Breast epithelium (tissue), 4 donors: ENCODE results near the gene C21orf91. TPM values are rescaled to one million over a fixed set of nuclear protein-coding genes. Genes with fewer than 3 reads are reported as not detected.
A peak's percentile ranks its signal among the peaks of the same experiment; 100 is the strongest.

ENCODE experiments used
- DNase-seq, 2 donors: peaks; one replicate each; pipeline ENCODE4 v3.0.0-alpha.2; 2019; ENCODE audit warnings: low spot score in 2 of 2
- H3K27ac ChIP-seq, 2 donors: fragments of 200-600 bp; sonication (generic) in 1 of 2; one replicate each; pipeline ENCODE4 v1.5.1; 2016 to 2019; ENCODE audit warnings: mild to moderate bottlenecking in 1 of 2
- H3K27me3 ChIP-seq, 2 donors: fragments of 200-600 bp; sonication (generic) in 1 of 2; one replicate each; pipeline versions ENCODE4 v1.5.1 to v1.6.0; 2017 to 2019; ENCODE audit warnings: control low read depth in 1 of 2, mild to moderate bottlenecking in 1 of 2
- H3K36me3 ChIP-seq: fragments of 200-600 bp; one replicate; pipeline ENCODE4 v1.5.1; 2019
- H3K4me1 ChIP-seq, 2 donors: fragments of 200-600 bp; sonication (generic); one replicate each; pipeline ENCODE4 v1.5.1; 2016 to 2019; ENCODE audit warnings: control low read depth in 1 of 2
- H3K4me3 ChIP-seq, 3 donors: fragments of 200-600 bp; sonication (generic); 1 replicate in 2 of 3; 2 replicates in 1 of 3; pipeline ENCODE4 v1.5.1; 2016 to 2019; ENCODE audit warnings: mild to moderate bottlenecking in 3 of 3, moderate library complexity in 2 of 3
- H3K9me3 ChIP-seq, 2 donors: fragments of 200-600 bp; sonication (generic) in 1 of 2; one replicate each; pipeline ENCODE4 v1.5.1; 2016 to 2019; ENCODE audit warnings: control low read depth in 1 of 2
- CTCF ChIP-seq, 3 donors: fragments of 450-650 bp; IDR thresholded peaks; one replicate each; pipeline ENCODE4 v1.5.1; 2016 to 2017; ENCODE audit warnings: antibody characterized with exemption in 3 of 3, mild to moderate bottlenecking in 3 of 3, moderate library complexity in 3 of 3
- POLR2A ChIP-seq: fragments of 450-650 bp; IDR thresholded peaks from one replicate; pipeline ENCODE4 v1.6.1; 2016; ENCODE audit warnings: antibody characterized with exemption, mild to moderate bottlenecking, moderate library complexity
- POLR2AphosphoS5 ChIP-seq, 3 donors: sonication (generic); formaldehyde crosslinking; IDR thresholded peaks; one replicate each; pipeline ENCODE4 v1.6.1; 2017; ENCODE audit warnings: antibody characterized with exemption in 3 of 3
- intact Hi-C: fragments of 100-400 bp; cut with DNase I; formaldehyde crosslinking; loops from one replicate; pipeline ENCODE4 v1.15.1; 2023; ENCODE audit warnings: low total_unique reads
- total RNA-seq, 3 donors: library from RNA; depleted of rRNA; stranded (reverse); fragments of >200 nt; gene quantifications; one replicate each; pipeline ENCODE4 v1.1.0, GENCODE V29; 2016

C21orf91 gene
- total RNA-seq, result 10 to 100 TPM in 1 of 3 donors, 1 to 10 TPM in 2; 7.5 to 14.8 (median 9.8) TPM

- Histone ChIP-seq H3K9me3 (no peaks in the 10 kb centered on the region), H3K4me1 (peaks cover 0 to 4% of the 10 kb centered on the region in 2 donors), H3K27me3 (no peaks in the 10 kb centered on the region), H3K4me3 (peak within 1 kb of the TSS; percentile 80 to 96 (median 91)), H3K36me3 (no peaks in the 10 kb centered on the region), H3K27ac (peak within 1 kb of the TSS; percentile 91 to 93)
- intact Hi-C loops, result no loop called here
- peak; percentile 52 to 91 (median 73) for TF ChIP-seq POLR2AphosphoS5 (IDR thresholded peaks at IDR 0.05)
- TF ChIP-seq CTCF (IDR thresholded peaks at IDR 0.05), result no peak
- DNase-seq, result peak; percentile 72 to 74
These were observed at the start of gene C21orf91 for GRCh38 chr21:17819114-17819876. Gene C21orf91 (minus strand): TSS chr21:17819356. CDS start chr21:17818318, 1,038 bp downstream.

DNA sequence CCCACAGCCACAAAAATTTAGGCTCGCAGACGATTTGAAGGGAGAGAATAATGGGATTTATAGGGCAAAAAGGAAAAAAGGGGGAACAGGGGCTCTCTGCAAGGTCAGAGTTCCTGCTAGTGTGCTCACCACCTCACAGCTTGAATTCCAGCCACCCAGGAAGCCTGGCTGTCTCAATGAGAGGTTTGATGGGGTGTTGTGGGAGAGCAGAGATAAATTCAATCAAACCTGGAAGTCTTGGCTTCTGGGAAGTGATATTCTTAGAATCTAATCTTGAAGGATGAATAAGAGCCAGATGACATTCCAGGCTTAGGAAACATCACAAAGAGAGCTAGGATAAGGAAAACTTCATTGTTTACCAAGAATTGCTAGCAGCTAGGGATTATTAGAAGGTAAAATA is 47.4 kb upstream of the C21orf91 start:
- H3K4me1 ChIP-seq, result no peaks in the 10 kb centered on the region
- H3K27ac ChIP-seq, result no peak overlapping the region
- TF ChIP-seq POLR2AphosphoS5 (IDR thresholded peaks at IDR 0.05) (no peak), CTCF (IDR thresholded peaks at IDR 0.05) (no peak), POLR2A (no peak)
- intact Hi-C loops, result no loop called here
- no peak overlapping the region for H3K4me3 ChIP-seq
- no peaks in the 10 kb centered on the region for H3K36me3 ChIP-seq
- no peaks in the 10 kb centered on the region for H3K9me3 ChIP-seq
- DNase-seq, result no peak
- H3K27me3 ChIP-seq, result no peaks in the 10 kb centered on the region

DNA sequence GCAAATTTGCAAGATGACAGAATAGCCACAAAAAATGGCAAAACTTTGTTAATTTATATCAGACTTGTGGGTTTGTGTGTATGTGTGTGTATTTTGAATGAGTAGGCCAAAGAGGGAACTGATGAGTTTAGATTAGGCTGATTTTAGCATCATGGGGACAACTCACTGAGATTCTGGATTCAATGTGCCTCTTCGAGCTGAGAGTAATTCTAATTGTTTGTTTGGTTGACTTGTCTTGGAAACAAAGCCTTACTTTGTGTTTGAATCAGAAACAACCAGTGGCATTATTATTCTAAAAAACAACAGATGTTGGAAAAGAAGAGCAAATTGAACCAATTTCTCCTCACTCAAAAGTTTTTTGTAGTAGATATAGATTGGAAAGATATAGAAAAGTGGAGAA is 40.5 kb upstream of the C21orf91 start:
- TF ChIP-seq POLR2AphosphoS5 (IDR thresholded peaks at IDR 0.05) (no peak), CTCF (IDR thresholded peaks at IDR 0.05) (no peak), POLR2A (no peak)

DNA sequence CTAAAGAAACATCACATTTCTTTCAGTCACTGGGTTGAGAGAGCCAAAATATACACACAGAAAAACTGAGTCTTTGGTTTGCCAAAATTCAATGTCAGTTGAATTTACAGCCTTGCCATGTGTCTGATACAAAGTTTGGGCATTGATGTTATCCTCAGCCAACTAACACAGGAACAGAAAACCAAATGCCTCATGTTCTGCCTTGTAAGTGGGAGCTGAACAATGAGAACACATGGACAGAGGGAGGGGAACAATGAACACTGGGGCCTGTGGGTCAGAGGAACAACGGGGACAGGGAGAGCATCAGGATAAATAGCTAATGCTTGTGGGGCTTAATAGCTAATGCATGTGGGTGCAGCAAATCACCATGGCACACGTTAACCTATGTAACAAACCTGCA is 39.6 kb upstream of the C21orf91 start:
- no peak overlapping the region for H3K27ac ChIP-seq
- H3K27me3 ChIP-seq, result no peaks in the 10 kb centered on the region
- DNase-seq, result no peak
- intact Hi-C loops, result no loop called here
- H3K4me1 ChIP-seq, result no peaks in the 10 kb centered on the region
- no peak overlapping the region for H3K4me3 ChIP-seq
- no peak for TF ChIP-seq CTCF (IDR thresholded peaks at IDR 0.05)
- no peak for TF ChIP-seq POLR2A
- TF ChIP-seq POLR2AphosphoS5 (IDR thresholded peaks at IDR 0.05), result no peak
- H3K9me3 ChIP-seq, result no peaks in the 10 kb centered on the region
- no peaks in the 10 kb centered on the region for H3K36me3 ChIP-seq

More for the DNA sequence above, 40.5 kb upstream of the C21orf91 start:
- Histone ChIP-seq H3K27ac (no peak overlapping the region), H3K4me1 (no peaks in the 10 kb centered on the region), H3K4me3 (no peak overlapping the region), H3K9me3 (no peaks in the 10 kb centered on the region), H3K27me3 (no peaks in the 10 kb centered on the region), H3K36me3 (no peaks in the 10 kb centered on the region)
- no peak for DNase-seq
- intact Hi-C loops, result no loop called here

GRCh38 chr21:17854745-17855144 is 35.6 kb upstream of the C21orf91 start:
- H3K4me1 ChIP-seq, result no peaks in the 10 kb centered on the region
- TF ChIP-seq CTCF (IDR thresholded peaks at IDR 0.05), result no peak
- TF ChIP-seq POLR2A, result no peak
- TF ChIP-seq POLR2AphosphoS5 (IDR thresholded peaks at IDR 0.05), result no peak
- no peaks in the 10 kb centered on the region for H3K9me3 ChIP-seq
- no peak overlapping the region for H3K27ac ChIP-seq
- H3K4me3 ChIP-seq, result no peak overlapping the region
- no peaks in the 10 kb centered on the region for H3K36me3 ChIP-seq
- intact Hi-C loops, result no loop called here
- no peaks in the 10 kb centered on the region for H3K27me3 ChIP-seq
- DNase-seq, result no peak
